GM12875 (cell line): ENCODE results near the gene DUOX1.
"Not testable (repeated sequence)": the region's sequence is repeated elsewhere in the genome, so short reads cannot be mapped to it uniquely, and the experiment has no call there.

Source experiments
- H3K4me3 ChIP-seq: one replicate; pipeline ENCODE4 v1.5.1; 2011; ENCODE audit warnings: low read depth, low read length, control low read depth
- TF ChIP-seq, protein P1 (sequence below): IDR thresholded peaks from 2 replicates; pipeline ENCODE4 v1.5.1; 2011; ENCODE audit warnings: low read depth, mild to moderate bottlenecking, control low read depth, inconsistent platforms, low read length, moderate library complexity, borderline replicate concordance; ENCODE audit not compliant: insufficient read depth

DUOX1 gene

DNA sequence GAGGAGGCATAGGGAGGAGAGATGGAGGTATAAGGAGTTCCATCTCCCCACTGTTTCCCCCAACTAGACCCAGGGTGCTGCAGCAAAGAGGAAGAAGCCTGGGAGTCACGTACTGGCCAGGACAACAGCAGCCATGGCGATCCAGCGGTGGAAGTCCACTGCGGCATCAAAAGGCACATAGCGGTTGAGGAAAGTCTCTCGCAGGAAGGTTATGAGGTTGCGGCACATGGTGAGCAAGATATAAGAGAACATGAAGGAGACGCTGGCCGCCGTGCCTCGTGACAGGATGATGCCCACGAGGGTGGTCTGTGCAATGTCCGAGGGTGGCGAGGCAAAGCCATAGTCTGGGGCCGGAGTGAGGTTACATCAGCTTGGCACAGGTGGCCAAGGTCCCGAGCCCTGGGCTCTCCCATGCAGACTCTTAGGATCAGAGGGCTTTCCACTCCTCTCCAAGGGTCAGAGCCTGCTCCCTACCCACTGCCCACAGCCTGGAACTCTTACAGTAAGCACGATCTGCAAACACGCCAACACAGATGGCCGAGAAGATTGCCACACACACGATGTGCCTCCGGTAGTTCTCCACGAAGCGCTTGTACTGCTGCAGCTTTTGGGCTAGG, 30.1 kb upstream of the DUOX1 start:
- TF ChIP-seq, protein P1, sequence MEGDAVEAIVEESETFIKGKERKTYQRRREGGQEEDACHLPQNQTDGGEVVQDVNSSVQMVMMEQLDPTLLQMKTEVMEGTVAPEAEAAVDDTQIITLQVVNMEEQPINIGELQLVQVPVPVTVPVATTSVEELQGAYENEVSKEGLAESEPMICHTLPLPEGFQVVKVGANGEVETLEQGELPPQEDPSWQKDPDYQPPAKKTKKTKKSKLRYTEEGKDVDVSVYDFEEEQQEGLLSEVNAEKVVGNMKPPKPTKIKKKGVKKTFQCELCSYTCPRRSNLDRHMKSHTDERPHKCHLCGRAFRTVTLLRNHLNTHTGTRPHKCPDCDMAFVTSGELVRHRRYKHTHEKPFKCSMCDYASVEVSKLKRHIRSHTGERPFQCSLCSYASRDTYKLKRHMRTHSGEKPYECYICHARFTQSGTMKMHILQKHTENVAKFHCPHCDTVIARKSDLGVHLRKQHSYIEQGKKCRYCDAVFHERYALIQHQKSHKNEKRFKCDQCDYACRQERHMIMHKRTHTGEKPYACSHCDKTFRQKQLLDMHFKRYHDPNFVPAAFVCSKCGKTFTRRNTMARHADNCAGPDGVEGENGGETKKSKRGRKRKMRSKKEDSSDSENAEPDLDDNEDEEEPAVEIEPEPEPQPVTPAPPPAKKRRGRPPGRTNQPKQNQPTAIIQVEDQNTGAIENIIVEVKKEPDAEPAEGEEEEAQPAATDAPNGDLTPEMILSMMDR = no peak
- H3K4me3 ChIP-seq = no peak overlapping the region

DNA sequence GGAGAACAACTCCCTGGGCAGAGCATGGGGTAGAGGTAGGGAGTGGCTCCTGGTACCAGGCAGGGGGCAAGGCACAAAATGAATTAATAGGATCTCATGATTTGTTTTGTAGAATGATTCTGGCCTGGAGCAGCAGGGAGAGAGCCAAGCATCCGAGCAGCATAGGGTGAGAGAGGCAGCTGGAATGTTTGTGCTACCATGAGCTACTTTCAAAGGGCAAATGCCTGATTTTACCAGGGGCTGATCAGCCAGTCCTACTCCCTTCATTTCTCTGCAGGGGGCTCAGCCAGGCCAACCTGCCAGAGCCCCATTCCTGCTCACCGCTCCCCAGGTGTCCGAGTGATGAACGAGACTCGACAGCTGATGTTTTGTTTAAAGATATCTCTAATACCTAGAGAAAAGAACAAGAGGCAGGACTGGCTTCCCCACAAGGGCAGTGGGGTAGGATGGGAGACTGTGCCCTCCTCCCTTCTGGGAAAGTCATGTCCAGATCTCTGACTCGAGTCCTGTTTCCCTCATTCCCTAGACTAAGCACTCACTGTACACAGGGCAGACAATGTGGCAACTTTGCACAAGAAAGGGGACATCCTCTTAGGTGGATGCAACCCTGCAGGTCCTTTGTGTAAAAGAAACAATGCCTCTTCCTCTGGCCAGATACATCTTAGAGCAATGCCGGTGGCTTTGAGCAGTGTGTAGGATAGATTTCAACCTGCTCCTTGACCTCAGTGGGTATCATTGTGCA, 28.7 kb upstream of the DUOX1 start:
- TF ChIP-seq, protein P1 = no peak
- no peak overlapping the region for H3K4me3 ChIP-seq

DNA sequence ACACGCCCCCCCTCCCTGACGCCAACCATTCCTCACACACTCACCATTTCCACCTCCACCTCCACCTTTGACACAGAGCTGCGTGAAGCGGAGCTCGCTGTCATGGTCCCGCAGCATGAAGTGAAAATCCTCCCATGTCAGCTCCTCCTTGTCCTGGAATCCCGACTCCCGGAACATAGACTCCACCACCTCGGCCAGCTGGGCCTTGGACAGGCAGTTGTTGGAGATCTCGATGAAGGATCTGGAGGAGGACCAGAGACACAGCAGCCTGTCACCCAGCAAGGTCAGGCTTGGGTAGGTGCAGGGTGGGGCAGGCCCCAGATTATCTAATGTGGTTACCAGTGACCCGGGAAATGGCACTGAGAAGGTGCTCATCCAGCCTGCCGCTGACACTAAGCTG, 28.0 kb upstream of the DUOX1 start:
- TF ChIP-seq, protein P1 = no peak
- no peak overlapping the region for H3K4me3 ChIP-seq

DNA sequence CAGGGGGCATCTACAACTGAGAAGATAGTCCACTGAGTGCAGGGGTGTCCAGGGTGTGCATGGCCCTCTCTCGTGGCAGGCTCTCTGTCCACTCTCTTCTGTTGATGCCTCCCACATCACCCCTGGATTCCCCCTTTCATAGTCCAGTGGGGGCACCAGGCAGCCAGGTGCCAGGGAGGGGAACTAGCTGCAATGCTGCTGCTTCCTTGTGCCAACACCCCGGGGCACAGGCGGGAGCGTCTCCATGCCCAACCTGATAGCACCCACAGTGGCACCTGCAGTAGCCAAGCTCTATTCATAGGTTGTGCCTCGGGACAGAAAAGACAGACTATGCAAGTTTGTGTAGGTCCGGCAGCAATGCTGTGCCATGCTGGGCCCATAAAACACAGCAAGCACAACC, 27.6 kb upstream of the DUOX1 start:
- no peak overlapping the region for H3K4me3 ChIP-seq
- TF ChIP-seq, protein P1 = no peak

DNA sequence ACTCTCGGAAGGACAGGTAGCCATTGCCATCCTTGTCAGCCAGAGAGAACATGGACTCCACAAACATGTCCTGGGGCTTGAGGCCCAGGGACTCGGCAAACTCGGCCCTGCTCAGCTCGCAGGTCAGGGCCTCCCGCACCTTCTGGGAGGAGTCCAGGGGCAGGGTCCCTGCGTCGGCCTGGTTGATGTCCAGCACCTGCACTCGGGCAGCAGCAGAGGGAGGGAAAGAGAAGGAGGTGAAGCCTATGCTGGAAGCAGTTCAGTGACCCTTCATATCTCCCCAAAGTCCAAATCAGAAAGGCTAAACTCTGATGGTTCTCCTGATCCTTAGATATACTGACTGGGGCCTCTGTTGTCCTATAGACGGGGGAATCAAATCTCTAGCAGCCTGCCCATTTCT, 25.6 kb upstream of the DUOX1 start:
- not testable (repeated sequence) for H3K4me3 ChIP-seq

DNA sequence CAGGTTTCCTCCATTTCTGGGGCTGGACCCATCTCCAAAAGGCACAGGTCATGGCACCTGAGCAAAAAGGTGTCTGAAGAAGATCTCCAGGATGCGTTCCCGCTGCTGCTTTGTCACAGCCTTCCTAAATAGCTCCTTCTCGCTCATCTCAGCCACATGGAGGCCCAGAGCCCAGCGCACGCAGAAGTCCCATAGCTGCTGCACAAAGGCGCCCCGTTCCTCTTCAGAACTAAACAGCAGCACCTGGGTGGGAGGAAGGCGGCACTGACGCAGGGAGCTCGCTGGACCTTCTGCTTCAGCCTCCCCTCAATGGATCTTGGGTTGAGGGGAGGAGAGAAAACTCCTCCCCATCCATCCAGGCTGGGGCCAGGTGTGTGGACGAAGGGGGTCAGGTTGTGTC, 24.2 kb upstream of the DUOX1 start:
- TF ChIP-seq, protein P1 = no peak
- no peak overlapping the region for H3K4me3 ChIP-seq

DNA sequence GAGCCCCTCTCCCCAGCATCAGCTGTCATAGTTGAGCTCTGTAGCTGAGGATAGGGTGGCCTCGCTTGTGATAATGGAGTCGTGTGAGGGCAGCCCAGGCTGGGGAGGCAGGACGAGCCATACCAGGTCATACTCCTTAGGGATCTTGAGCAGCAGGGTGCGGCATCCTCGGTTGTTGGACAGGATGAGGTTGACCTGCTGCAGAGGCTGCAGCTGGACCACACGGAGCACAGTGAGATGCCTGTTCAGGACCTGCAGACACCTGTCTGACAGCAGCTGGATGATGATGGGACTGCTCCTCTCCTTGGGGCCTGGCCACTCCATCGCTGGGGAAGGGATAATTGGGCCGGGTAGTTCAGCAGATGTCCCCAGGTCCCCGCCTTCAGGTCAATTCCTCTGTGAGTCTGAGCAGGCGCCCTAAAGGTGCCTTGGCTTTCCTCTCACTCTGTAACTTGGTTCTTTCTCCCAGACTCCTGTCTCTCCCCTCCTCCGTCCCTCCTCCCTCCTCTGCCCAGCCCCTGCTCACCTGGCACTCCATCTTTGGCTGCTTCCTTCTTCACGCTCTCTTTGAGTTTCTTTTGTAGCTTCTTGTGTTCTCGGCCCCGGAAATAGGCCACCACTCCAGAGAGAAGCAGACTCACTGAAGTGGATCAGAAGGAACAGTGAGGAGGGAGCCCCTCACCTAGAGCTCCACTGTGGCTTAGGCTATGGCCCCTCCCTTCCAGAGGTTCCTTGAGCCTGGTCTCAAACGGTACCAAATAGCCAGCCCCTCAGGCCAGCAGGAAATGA, 23.6 kb upstream of the DUOX1 start:
- H3K4me3 ChIP-seq = no peak overlapping the region
- TF ChIP-seq, protein P1 = no peak
